Activated naive CD8-positive, alpha-beta T cell treated with anti-CD3 and anti-CD28 coated beads, Interleukin-2, amount 10 ng/mL, durations not matched to agents 7 days and 5 days (primary cell): ENCODE data around the gene DNASE1L3. TPM values are rescaled to one million over a fixed set of nuclear protein-coding genes. Genes with fewer than 3 reads are reported as not detected.
A peak's percentile ranks its signal among the peaks of the same experiment; 100 is the strongest.

Source experiments
- ATAC-seq: fragments of 150-1000 bp; cut with Tn5 transposase; one replicate; pipeline ENCODE4 v1.10.0; 2021; ENCODE audit warnings: low read depth, moderate library complexity
- POLR2A ChIA-PET: fragments of 350-600 bp; sonication (Branson Sonifier 250); formaldehyde crosslinking; loops from one replicate; lab custom pipeline; 2021; ENCODE audit warnings: antibody characterized with exemption; lab: Charles Lee
- DNase-seq: peaks from one replicate; pipeline ENCODE4 v3.0.0; 2021
- H3K27ac Mint-ChIP-seq: one replicate; pipeline ENCODE4 v1.8.0; 2022; ENCODE audit warnings: mild to moderate bottlenecking, mixed read lengths
- H3K27me3 Mint-ChIP-seq: one replicate; pipeline ENCODE4 v1.8.0; 2022; ENCODE audit warnings: mild to moderate bottlenecking, moderate library complexity, mixed read lengths
- H3K36me3 Mint-ChIP-seq: one replicate; pipeline ENCODE4 v1.8.0; 2021; ENCODE audit warnings: mild to moderate bottlenecking, mixed read lengths
- H3K4me1 Mint-ChIP-seq: one replicate; pipeline ENCODE4 v1.8.0; 2021; ENCODE audit warnings: mixed read lengths
- H3K4me3 Mint-ChIP-seq: one replicate; pipeline ENCODE4 v1.8.0; 2022; ENCODE audit warnings: mild to moderate bottlenecking, moderate library complexity, mixed read lengths
- H3K9me3 Mint-ChIP-seq: one replicate; pipeline ENCODE4 v1.8.0; 2021; ENCODE audit warnings: mixed read lengths
- total RNA-seq, 2 experiments: library from RNA; stranded (reverse); gene quantifications; one replicate each; pipeline ENCODE4 v1.2.3, GENCODE V29; 2021

DNASE1L3 gene
- total RNA-seq, 2 experiments from 2014 or later = not detected

DNA sequence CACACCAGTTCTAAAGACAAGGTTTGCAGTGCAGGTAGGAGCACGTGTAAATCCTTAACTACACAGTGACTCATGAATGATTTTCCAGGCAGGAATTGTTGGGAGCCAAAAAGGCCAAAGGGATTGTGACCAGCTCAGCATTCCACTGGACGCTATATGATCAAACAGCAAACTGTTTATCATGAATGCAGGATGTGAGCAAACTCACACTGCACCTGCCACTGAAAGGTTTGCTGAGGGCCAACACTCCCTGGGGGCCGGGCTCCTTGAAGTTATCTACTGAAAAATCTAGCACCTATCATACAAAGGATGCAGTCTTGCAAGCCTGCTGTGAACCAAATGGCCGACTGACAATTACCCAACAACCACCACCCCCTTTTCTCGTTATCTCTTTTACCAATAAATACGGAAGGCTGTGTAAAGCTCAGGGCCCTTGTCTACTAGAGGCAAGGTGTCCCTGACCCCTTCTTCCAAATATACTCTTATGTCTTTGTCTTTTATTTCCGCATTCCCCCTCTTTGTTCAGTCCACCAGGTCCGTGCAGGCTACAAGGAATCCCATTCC lies 11.5 kb upstream of the DNASE1L3 start:
- no peaks in the 10 kb centered on the region for H3K36me3 Mint-ChIP-seq
- no peak for ATAC-seq
- POLR2A ChIA-PET = no interaction called here
- H3K9me3 Mint-ChIP-seq = no peaks in the 10 kb centered on the region
- no peaks in the 10 kb centered on the region for H3K4me1 Mint-ChIP-seq
- H3K27ac Mint-ChIP-seq = no peak overlapping the region
- H3K27me3 Mint-ChIP-seq = peaks cover 7% of the 10 kb centered on the region
- DNase-seq = no peak
- H3K4me3 Mint-ChIP-seq = no peak overlapping the region

DNA sequence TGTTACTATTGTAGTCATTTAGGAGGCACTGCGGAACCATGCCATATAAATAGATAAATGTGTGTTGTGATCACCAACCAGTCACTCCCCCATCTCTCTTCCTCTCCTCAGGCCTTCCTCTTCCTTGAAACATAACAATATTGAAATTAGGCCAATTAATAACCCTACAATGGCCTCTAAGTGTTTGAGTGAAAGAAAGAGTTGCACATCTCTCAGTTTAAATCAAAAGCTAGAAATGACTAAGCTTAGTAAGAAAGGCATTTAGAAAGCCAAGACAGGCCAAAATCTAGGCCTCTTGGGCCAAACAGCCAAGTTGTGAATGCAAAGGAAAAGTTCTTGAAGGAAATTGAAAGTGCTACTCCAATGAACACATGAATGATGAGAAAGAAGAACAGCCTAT lies 8.1 kb upstream of the DNASE1L3 start:
- H3K9me3 Mint-ChIP-seq = no peaks in the 10 kb centered on the region
- no peak for ATAC-seq
- DNase-seq = no peak
- H3K27me3 Mint-ChIP-seq = peaks cover 6% of the 10 kb centered on the region
- no peak overlapping the region for H3K4me3 Mint-ChIP-seq
- no peaks in the 10 kb centered on the region for H3K36me3 Mint-ChIP-seq
- H3K4me1 Mint-ChIP-seq = peaks cover 8% of the 10 kb centered on the region
- H3K27ac Mint-ChIP-seq = no peak overlapping the region
- POLR2A ChIA-PET = no interaction called here

DNA sequence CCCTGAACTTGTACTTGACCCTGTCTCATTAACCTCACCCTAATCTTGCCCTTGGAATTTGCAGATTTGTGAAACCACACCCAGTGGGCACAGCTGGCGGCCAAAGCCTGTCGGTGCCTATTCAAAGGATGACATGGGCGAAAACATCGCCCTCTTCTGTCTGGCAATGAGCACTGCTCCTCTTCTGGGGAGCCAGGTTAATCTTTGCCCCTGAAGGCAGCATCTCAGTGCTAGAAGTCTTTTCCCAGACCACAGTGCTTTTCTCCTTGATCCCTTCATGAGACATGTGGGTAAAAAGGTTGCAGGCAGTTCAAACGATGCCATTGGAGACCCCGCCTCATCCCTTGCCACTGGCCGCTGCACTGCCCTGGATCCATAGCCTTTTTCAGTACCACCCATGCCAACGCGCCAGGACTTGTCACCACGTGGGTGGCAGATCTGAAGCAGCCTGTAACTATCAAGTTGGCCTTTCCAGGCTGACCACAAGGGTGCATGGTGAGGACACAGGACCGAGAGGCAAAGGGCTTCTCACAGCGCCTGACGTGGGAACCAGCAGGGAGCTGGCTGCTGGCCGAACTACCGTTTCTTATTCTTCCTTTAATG lies 6.5 kb upstream of the DNASE1L3 start:
- ATAC-seq = peak; percentile 69
- Mint-ChIP-seq H3K27ac (no peak overlapping the region), H3K27me3 (peaks cover 9% of the 10 kb centered on the region), H3K4me3 (no peak overlapping the region), H3K4me1 (peaks cover 8% of the 10 kb centered on the region), H3K36me3 (no peaks in the 10 kb centered on the region), H3K9me3 (no peaks in the 10 kb centered on the region)
- POLR2A ChIA-PET = interaction anchor here (1.0 to 1.1 kb wide), 2 partner anchors 89 to 181 kb away, joined by 3 read pairs; partner anchors contain the start of genes HTD2 and RPP14
- peak; percentile 44 for DNase-seq

DNA sequence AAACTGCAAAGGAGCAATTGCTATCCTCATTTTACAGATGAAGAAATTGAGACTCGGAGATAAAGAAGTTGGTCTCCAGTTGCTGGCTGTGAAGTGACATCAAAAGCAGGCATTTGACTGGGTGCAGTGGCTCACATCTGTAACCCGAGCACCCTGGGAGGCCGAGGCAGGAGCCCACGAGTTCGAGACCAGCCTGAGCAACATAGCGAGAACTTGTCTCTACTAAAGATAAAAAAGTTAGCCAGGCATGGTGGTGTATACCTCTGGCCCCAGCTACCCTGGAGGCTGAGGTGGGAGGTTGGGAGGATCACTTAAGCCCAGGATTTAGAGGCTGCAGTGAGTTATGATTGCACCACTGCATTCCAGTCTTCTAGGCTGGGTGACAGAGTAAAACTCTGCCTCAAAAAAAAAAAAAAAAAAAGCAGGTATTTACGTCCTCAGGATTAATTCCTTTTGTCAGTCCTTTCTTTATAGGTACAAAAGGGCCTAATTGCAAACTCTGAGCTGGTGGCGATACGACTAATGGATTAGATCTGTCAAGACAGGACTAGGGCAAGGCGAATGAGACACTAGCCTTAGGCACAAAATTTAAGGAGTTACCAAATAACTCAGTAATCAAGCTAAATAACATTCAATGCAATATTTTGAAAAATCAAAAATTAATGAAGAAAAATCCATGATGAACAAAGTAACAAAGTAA lies 5.9 kb upstream of the DNASE1L3 start:
- ATAC-seq (no peak), DNase-seq (no peak)
- POLR2A ChIA-PET = interaction anchor here (1.0 kb wide), 1 partner anchor 90 kb away, joined by 3 read pairs; the partner anchor contains the start of genes HTD2 and RPP14
- Mint-ChIP-seq H3K9me3 (no peaks in the 10 kb centered on the region), H3K36me3 (no peaks in the 10 kb centered on the region), H3K27me3 (peaks cover 9% of the 10 kb centered on the region), H3K4me1 (peaks cover 8% of the 10 kb centered on the region), H3K4me3 (no peak overlapping the region), H3K27ac (no peak overlapping the region)

DNA sequence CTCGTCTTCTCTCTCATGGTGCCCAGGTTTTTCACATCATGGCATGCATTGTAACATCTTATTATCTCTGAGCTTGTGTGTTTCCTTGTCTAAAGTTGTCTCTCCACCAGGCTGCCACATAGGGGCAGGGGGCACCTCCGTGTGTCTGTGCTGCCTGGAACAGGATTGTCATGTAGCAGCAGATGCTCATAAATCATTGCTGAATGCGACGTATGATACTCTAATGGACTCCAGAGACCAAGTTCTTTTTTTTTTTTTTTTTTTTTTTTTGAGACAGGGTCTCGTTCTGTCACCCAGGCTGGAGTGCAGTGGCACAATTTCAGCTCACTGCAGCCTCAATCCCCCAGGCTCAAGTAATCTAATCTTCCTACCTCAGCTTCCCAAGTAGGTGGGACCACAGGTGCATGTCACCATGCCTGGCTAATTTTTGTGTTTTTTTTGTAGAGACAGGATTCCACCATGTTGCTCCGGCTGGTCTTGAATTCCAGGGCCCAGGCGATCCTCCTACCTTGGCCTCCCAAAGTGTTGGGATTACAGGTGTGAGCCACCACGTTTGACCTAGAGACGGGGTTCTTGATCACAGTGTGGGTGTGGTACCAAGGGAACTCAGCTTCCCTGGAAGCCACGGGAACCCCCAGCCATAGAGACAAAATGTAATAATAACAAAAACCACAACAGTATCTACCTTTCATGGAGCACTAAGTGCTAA lies 4.7 kb upstream of the DNASE1L3 start:
- DNase-seq = no peak
- H3K4me3 Mint-ChIP-seq = peak overlapping the region; percentile 15
- H3K36me3 Mint-ChIP-seq = no peaks in the 10 kb centered on the region
- H3K9me3 Mint-ChIP-seq = no peaks in the 10 kb centered on the region
- ATAC-seq = no peak
- peaks cover 8% of the 10 kb centered on the region for H3K4me1 Mint-ChIP-seq
- peaks cover 9% of the 10 kb centered on the region for H3K27me3 Mint-ChIP-seq
- peak overlapping the region; percentile 17 for H3K27ac Mint-ChIP-seq
- POLR2A ChIA-PET = interaction anchor here (0.7 kb wide), 1 partner anchor 27 kb away, joined by 4 read pairs; no protein-coding TSS in a partner anchor

DNA sequence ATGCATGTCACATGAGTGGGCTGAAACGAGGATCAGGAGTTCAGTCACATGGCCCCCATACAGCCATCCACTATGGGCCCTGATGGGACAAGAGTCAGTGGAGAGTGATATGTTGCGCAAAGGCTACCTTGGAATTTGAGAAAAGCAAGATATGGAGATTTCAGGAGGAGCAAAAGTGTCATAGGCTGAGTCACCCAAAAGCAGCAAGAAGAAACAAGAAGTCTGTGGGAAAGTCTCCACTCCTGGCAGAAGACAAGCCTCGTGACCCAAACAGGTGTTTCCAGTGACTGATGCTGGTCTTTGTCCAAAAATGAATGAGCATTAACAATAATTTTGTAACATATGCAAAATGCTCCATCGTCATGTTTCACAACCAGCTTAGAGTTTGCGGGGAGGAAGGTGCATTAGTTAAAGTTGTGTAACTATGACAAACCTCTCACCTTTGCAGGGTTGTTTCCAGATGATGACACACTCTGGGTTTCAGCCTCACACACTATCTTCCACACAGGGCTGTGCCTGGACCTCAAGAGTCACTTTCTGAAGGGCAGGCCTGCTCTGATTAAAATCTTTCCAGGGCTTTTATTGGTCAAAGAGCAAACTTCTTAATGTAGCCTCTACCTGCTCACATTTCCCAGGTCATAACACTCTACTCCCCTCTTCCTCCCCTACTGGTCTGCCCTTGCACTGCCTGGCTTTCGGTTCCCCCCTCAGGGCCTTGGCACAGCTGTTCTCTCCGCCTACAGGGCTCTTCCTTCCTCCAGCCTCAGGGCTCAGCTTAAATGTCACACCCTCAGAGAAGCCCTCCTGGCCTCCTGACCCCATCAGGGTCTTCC lies 3.9 kb upstream of the DNASE1L3 start:
- H3K27ac Mint-ChIP-seq = peak overlapping the region; percentile 17
- H3K27me3 Mint-ChIP-seq = peaks cover 10% of the 10 kb centered on the region
- no peaks in the 10 kb centered on the region for H3K36me3 Mint-ChIP-seq
- no peak for DNase-seq
- H3K9me3 Mint-ChIP-seq = no peaks in the 10 kb centered on the region
- POLR2A ChIA-PET = interaction anchor here (0.5 kb wide), 1 partner anchor 20 kb away, joined by 3 read pairs; no protein-coding TSS in a partner anchor
- peak; percentile 82 for ATAC-seq
- peak overlapping the region; percentile 15 for H3K4me3 Mint-ChIP-seq
- peaks cover 8% of the 10 kb centered on the region for H3K4me1 Mint-ChIP-seq

DNA sequence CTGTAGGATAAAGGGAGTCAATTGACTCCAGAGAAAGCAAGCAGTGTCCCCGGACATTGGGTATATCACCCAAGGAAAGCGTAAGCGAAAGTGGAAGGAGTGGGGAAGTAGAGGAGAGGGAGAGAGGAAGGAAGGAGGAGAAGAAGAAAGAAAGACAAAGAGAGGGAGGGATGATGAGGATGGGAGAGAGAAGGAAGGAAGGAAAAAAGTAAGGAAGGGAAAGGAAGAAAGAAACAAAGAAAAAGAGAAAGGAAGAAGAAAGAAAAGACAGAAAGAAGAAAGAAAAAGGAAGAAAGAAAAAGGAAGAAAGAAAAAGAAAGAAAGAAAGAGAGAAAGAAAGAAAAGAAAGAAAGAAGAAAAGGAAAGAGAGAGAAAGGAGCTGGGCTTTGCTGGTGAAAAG lies 839 bp downstream of the DNASE1L3 start:
- ATAC-seq (no peak), DNase-seq (no peak)
- POLR2A ChIA-PET = no interaction called here
- Mint-ChIP-seq H3K27ac (no peak overlapping the region), H3K36me3 (no peaks in the 10 kb centered on the region), H3K4me3 (no peak overlapping the region), H3K27me3 (peaks cover 14% of the 10 kb centered on the region), H3K4me1 (peaks cover 5% of the 10 kb centered on the region), H3K9me3 (no peaks in the 10 kb centered on the region)

DNA sequence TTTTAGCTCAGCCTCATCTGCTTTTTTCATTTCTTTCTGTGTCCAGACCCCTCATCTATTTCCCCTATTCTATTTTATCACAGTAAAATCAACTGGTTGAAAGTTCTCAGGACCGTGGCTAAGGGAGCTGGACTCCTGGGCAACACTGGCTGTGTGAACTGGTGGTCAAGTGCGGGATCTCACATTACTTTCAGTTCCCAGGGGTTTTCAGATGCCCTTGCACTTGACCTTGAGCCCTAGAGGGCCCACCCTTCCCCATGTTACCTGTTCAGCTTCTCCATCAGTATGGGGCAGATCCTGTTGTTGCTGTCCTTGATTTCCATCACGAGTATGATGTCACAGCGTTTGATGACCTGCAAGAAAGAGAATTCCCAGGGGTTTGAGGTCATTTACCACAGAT lies 2.8 kb downstream of the DNASE1L3 start:
- Mint-ChIP-seq H3K4me3 (no peak overlapping the region), H3K9me3 (peaks cover 2% of the 10 kb centered on the region), H3K27ac (no peak overlapping the region), H3K4me1 (peaks cover 3% of the 10 kb centered on the region), H3K27me3 (peaks cover 11% of the 10 kb centered on the region), H3K36me3 (peaks cover 2% of the 10 kb centered on the region)
- POLR2A ChIA-PET = interaction anchor here (0.7 kb wide), 1 partner anchor 1656 kb away, joined by 6 read pairs; no protein-coding TSS in a partner anchor
- no peak for DNase-seq
- no peak for ATAC-seq

DNA sequence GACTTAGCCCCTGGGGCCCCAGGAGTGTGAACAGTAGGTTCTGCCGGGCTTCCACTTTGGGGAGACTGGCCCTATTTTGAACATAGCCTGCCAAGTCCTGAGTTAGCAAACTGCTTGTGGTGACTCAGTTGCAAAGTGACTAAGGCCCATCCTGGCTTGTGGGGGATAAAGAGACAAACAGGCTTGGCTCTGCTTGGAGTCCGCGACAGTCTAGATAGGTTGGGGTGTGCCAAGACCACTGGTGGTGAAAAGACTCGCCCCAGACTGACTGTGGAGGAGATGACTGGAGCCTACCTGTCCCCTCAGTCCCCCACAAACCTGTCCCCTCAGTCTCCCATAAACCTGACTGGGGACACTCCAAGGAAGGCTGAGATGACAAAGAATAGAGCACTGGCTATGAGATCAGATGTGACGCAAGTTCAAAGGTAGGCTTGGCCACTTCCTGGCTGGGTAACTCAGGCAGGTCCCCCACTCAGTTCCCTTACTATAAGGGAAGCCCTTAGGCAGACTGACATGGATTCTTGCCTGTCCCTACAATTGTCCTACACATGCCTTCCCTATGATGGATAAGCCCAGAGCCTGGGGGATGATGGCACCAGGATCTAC lies 4.3 kb downstream of the DNASE1L3 start:
- POLR2A ChIA-PET = no interaction called here
- H3K9me3 Mint-ChIP-seq = peaks cover 2% of the 10 kb centered on the region
- peak; percentile 42 for ATAC-seq

DNA sequence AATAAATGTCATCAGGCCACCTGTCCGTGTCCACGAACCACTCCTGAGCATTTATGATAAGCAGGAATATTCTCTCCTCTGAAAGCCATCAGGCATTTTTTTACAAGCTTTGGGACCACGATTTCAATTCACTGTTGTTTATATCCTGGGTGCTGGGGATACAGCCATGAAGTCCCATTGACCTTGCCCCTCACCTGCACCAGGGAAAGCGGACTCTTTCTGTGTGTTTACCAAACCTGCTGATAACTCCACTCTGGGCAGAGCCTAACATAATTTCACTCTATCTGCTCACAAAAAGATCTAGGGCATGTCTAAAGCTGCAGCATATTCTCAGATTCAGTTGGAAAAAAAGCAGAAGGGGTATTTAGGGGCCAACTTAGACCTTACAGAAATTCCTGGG lies 4.8 kb downstream of the DNASE1L3 start:
- DNase-seq (no peak), ATAC-seq (no peak)
- Mint-ChIP-seq H3K27me3 (peaks cover 19% of the 10 kb centered on the region), H3K4me3 (no peak overlapping the region), H3K4me1 (peaks cover 3% of the 10 kb centered on the region), H3K36me3 (peaks cover 2% of the 10 kb centered on the region), H3K9me3 (peaks cover 2% of the 10 kb centered on the region), H3K27ac (no peak overlapping the region)
- POLR2A ChIA-PET = no interaction called here

More for the DNA sequence above, 4.3 kb downstream of the DNASE1L3 start:
- Mint-ChIP-seq H3K27ac (no peak overlapping the region), H3K36me3 (peaks cover 2% of the 10 kb centered on the region), H3K4me3 (no peak overlapping the region), H3K27me3 (peaks cover 15% of the 10 kb centered on the region), H3K4me1 (peaks cover 3% of the 10 kb centered on the region)
- DNase-seq = no peak

DNA sequence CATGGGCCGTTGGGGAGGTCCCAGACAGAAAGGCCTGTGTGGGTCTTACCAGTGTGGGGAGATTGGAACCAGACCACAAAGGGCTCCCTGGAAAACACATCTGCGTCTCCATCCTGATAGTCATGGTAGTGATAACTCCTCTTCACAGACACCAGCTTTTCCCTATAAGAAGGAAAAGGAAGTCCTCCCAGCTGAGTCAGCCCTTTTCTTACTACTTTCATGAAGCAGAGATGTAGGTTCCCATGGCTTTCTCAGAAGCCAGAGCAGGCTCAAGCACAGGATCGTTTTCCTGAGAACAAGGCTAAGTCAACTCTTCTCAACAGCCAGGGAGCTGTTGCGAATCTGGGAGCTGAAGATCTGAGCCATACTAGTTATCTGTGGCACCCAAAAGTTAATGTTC lies 6.1 kb downstream of the DNASE1L3 start:
- Mint-ChIP-seq H3K27me3 (peaks cover 15% of the 10 kb centered on the region), H3K9me3 (peaks cover 2% of the 10 kb centered on the region), H3K4me3 (no peak overlapping the region), H3K27ac (no peak overlapping the region), H3K36me3 (peaks cover 2% of the 10 kb centered on the region), H3K4me1 (peaks cover 4% of the 10 kb centered on the region)
- POLR2A ChIA-PET = no interaction called here
- no peak for DNase-seq
- ATAC-seq = no peak

DNA sequence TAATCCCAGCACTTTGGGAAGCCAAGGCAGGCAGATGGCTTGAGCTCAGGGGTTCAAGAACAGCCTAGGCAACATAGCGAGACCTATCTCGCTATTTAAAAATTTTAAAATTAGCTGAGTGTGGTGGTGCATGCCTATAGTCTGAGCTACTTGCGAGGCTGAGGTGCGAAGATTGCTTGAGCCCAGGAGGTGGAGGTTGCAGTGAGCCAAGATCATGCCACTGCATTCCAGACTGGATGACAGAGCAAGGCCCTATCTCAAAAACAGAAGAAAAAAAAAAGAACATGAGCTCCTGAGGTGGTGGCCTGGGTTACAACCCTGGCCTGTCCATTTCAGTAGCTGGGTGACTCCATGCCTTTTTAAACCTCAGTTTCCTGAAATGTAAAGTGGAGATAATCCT lies 7.2 kb downstream of the DNASE1L3 start:
- ATAC-seq = no peak
- no peak overlapping the region for H3K27ac Mint-ChIP-seq

More for the DNA sequence above, 7.2 kb downstream of the DNASE1L3 start:
- POLR2A ChIA-PET = no interaction called here
- peaks cover 4% of the 10 kb centered on the region for H3K4me1 Mint-ChIP-seq
- H3K27me3 Mint-ChIP-seq = peaks cover 15% of the 10 kb centered on the region
- H3K36me3 Mint-ChIP-seq = peaks cover 2% of the 10 kb centered on the region
- no peak overlapping the region for H3K4me3 Mint-ChIP-seq
- no peak for DNase-seq
- H3K9me3 Mint-ChIP-seq = peaks cover 2% of the 10 kb centered on the region
